ENCODE data around the gene LIN54. TPM values are rescaled to one million over a fixed set of nuclear protein-coding genes. Genes with fewer than 3 reads are reported as not detected.

The LIN54 gene
- total and polyA plus RNA-seq, 2 of the 13 experiments (the other 11 are each of a cell fraction or from before 2014, with no cell fraction given), result 25.2 to 32.9 TPM

DNA sequence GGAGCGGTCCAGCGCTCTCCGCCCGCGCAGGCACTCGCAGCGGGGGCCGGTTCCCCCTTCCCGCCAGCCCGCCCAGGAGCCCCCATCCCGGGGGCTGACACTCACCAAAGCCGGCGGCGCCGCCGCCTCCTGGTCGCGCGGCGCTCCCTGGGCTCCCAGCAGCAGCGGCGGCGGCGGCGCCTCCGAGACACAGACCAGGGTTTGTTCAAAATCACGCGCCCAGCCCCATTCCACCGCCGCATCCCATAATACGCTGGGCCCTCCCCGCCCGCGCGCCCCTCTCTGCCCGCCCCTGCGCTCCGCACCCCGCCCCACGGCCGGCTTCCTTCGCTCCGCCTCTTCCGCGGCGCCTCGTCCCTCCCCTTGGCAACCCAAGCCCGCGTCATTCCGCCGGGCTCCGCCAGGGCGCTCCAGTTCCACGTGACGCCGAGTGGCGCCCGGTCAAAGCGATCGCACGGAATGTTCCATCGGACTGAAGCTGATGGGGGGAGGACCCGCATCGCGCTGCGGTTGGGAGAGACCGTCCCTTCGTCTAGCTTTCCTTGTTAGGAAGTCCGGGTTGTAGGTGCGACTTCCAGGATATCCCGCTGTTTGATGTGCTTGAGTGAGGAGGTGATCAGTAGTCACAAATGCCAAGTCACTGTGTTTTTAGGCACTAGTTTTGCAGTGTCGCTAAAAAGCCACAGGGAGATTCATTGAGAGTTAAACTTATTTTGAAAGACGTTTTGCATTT, 2.2 kb upstream of the LIN54 start (continued):
- TF ChIP-seq, protein P1, sequence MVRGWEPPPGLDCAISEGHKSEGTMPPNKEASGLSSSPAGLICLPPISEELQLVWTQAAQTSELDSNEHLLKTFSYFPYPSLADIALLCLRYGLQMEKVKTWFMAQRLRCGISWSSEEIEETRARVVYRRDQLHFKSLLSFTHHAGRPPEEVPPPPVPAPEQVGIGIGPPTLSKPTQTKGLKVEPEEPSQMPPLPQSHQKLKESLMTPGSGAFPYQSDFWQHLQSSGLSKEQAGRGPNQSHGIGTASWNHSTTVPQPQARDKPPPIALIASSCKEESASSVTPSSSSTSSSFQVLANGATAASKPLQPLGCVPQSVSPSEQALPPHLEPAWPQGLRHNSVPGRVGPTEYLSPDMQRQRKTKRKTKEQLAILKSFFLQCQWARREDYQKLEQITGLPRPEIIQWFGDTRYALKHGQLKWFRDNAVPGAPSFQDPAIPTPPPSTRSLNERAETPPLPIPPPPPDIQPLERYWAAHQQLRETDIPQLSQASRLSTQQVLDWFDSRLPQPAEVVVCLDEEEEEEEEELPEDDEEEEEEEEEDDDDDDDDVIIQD (CRISPR knock-in tag; IDR thresholded peaks at IDR 0.05; ENCODE audit: low read depth), result peak; percentile 98
- TF ChIP-seq, protein P2, sequence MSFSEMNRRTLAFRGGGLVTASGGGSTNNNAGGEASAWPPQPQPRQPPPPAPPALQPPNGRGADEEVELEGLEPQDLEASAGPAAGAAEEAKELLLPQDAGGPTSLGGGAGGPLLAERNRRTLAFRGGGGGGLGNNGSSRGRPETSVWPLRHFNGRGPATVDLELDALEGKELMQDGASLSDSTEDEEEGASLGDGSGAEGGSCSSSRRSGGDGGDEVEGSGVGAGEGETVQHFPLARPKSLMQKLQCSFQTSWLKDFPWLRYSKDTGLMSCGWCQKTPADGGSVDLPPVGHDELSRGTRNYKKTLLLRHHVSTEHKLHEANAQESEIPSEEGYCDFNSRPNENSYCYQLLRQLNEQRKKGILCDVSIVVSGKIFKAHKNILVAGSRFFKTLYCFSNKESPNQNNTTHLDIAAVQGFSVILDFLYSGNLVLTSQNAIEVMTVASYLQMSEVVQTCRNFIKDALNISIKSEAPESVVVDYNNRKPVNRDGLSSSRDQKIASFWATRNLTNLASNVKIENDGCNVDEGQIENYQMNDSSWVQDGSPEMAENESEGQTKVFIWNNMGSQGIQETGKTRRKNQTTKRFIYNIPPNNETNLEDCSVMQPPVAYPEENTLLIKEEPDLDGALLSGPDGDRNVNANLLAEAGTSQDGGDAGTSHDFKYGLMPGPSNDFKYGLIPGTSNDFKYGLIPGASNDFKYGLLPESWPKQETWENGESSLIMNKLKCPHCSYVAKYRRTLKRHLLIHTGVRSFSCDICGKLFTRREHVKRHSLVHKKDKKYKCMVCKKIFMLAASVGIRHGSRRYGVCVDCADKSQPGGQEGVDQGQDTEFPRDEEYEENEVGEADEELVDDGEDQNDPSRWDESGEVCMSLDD (CRISPR knock-in tag; IDR thresholded peaks at IDR 0.05; ENCODE audit: borderline replicate concordance), result 0 out of 2 replicates have a peak, but pooled peaks have one; percentile 15
- TF ChIP-seq SP140L (CRISPR knock-in tag; IDR thresholded peaks at IDR 0.05; ENCODE audit: borderline replicate concordance) (no peak), RBM39 (IDR thresholded peaks at IDR 0.05; ENCODE audit: low read depth, low read length, poor library complexity, severe bottlenecking) (no peak), GTF3A (CRISPR knock-in tag; conservative IDR thresholded peaks at IDR 0.05) (no peak), ZNF781 (CRISPR knock-in tag; IDR thresholded peaks at IDR 0.05; ENCODE audit: borderline replicate concordance, not compliant biosample characterization) (no peak), ZNF678 (CRISPR knock-in tag; IDR thresholded peaks at IDR 0.05) (no peak), ADNP (CRISPR knock-in tag; IDR thresholded peaks at IDR 0.05) (no peak), ZNF790 (CRISPR knock-in tag; IDR thresholded peaks at IDR 0.05; ENCODE audit: borderline replicate concordance) (no peak), FOSL1 (CRISPR knock-in tag; IDR thresholded peaks at IDR 0.05; ENCODE audit: borderline replicate concordance) (no peak), ZNF296 (CRISPR knock-in tag; conservative IDR thresholded peaks at IDR 0.05) (no peak), RXRB (CRISPR knock-in tag; IDR thresholded peaks at IDR 0.05; ENCODE audit: borderline replicate concordance) (peak; percentile 83), DNMT1 (CRISPR knock-in tag; IDR thresholded peaks at IDR 0.05) (no peak), YEATS2 (CRISPR knock-in tag; IDR thresholded peaks at IDR 0.05; ENCODE audit: borderline replicate concordance) (peak; percentile 90; the same call in 1 of the 2 replicates)
- TF ChIP-seq, protein P3, sequence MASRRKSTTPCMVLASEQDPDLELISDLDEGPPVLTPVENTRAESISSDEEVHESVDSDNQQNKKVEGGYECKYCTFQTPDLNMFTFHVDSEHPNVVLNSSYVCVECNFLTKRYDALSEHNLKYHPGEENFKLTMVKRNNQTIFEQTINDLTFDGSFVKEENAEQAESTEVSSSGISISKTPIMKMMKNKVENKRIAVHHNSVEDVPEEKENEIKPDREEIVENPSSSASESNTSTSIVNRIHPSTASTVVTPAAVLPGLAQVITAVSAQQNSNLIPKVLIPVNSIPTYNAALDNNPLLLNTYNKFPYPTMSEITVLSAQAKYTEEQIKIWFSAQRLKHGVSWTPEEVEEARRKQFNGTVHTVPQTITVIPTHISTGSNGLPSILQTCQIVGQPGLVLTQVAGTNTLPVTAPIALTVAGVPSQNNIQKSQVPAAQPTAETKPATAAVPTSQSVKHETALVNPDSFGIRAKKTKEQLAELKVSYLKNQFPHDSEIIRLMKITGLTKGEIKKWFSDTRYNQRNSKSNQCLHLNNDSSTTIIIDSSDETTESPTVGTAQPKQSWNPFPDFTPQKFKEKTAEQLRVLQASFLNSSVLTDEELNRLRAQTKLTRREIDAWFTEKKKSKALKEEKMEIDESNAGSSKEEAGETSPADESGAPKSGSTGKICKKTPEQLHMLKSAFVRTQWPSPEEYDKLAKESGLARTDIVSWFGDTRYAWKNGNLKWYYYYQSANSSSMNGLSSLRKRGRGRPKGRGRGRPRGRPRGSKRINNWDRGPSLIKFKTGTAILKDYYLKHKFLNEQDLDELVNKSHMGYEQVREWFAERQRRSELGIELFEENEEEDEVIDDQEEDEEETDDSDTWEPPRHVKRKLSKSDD (CRISPR knock-in tag; IDR thresholded peaks at IDR 0.05; ENCODE audit: low read depth), result 0 out of 2 replicates have a peak, but pooled peaks have one; percentile 45
- TF ChIP-seq, protein P4, sequence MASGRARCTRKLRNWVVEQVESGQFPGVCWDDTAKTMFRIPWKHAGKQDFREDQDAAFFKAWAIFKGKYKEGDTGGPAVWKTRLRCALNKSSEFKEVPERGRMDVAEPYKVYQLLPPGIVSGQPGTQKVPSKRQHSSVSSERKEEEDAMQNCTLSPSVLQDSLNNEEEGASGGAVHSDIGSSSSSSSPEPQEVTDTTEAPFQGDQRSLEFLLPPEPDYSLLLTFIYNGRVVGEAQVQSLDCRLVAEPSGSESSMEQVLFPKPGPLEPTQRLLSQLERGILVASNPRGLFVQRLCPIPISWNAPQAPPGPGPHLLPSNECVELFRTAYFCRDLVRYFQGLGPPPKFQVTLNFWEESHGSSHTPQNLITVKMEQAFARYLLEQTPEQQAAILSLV (CRISPR knock-in tag; IDR thresholded peaks at IDR 0.05; ENCODE audit: borderline replicate concordance), result peak; percentile 41; the same call in 1 of the 2 replicates
- TF ChIP-seq, protein P5, sequence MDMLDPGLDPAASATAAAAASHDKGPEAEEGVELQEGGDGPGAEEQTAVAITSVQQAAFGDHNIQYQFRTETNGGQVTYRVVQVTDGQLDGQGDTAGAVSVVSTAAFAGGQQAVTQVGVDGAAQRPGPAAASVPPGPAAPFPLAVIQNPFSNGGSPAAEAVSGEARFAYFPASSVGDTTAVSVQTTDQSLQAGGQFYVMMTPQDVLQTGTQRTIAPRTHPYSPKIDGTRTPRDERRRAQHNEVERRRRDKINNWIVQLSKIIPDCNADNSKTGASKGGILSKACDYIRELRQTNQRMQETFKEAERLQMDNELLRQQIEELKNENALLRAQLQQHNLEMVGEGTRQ (IDR thresholded peaks at IDR 0.05; ENCODE audit: low read depth, low read length), result peak; percentile 75
- TF ChIP-seq, protein P5 (CRISPR knock-in tag; IDR thresholded peaks at IDR 0.05; ENCODE audit: borderline replicate concordance), result peak; percentile 88
